HepG2 (cell line): Measurements from ENCODE around the gene ATG4B. TPM values are rescaled to one million over a fixed set of nuclear protein-coding genes. Genes with fewer than 3 reads are reported as not detected.
A peak's percentile ranks its signal among the peaks of the same experiment; 100 is the strongest.

Experiments
- ESRRA ChIP-seq: sonication (generic); formaldehyde crosslinking; IDR thresholded peaks from 2 replicates; pipeline ENCODE4 v1.5.1; 2020; ENCODE audit warnings: mild to moderate bottlenecking, low read depth, missing genetic modification reagents
- FOSL1 ChIP-seq: sonication (generic); formaldehyde crosslinking; IDR thresholded peaks from 2 replicates; pipeline ENCODE4 v1.9.0; 2021; ENCODE audit warnings: missing genetic modification reagents, borderline replicate concordance
- FOXO1 ChIP-seq: sonication (generic); formaldehyde crosslinking; IDR thresholded peaks from 2 replicates; pipeline ENCODE4 v1.4.0; 2020; ENCODE audit warnings: missing genetic modification reagents
- JUNB ChIP-seq: sonication (generic); formaldehyde crosslinking; IDR thresholded peaks from 2 replicates; pipeline ENCODE4 v1.8.0; 2022; ENCODE audit warnings: missing genetic modification reagents, mild to moderate bottlenecking, borderline replicate concordance
- MIXL1 ChIP-seq: IDR thresholded peaks from 2 replicates; pipeline ENCODE4 v1.6.1; 2016
- MXI1 ChIP-seq: IDR thresholded peaks from 3 replicates; pipeline ENCODE4 v1.6.1; 2012; ENCODE audit warnings: low read depth, low read length, inconsistent platforms, borderline replicate concordance
- NFE2L2 ChIP-seq: fragments of 150-350 bp; IDR thresholded peaks from 2 replicates; pipeline ENCODE4 v1.6.1; 2014; ENCODE audit warnings: low read length
- PHF21A ChIP-seq: sonication (generic); formaldehyde crosslinking; IDR thresholded peaks from 2 replicates; pipeline ENCODE4 v1.5.0; 2020; ENCODE audit warnings: mild to moderate bottlenecking, missing genetic modification reagents
- PTBP1 ChIP-seq: fragments of 200-400 bp; formaldehyde crosslinking; IDR thresholded peaks from 2 replicates; pipeline ENCODE4 v1.6.1; 2018; ENCODE audit warnings: low read length, low read depth; ENCODE audit not compliant: poor library complexity, severe bottlenecking
- SP1 ChIP-seq, 2 experiments: fragments of 450-650 bp in 1 of 2; sonication (generic) in 1 of 2; formaldehyde crosslinking in 1 of 2; IDR thresholded peaks; 2 replicates each; pipeline versions ENCODE4 v1.4.0 to v1.6.1; 2016 to 2020; ENCODE audit warnings: missing genetic modification reagents in 1 of 2
- TCF7L2 ChIP-seq: IDR thresholded peaks from 2 replicates; pipeline ENCODE4 v1.6.1; 2011; ENCODE audit warnings: mild to moderate bottlenecking, low read depth, low read length, moderate library complexity
- ZNF850 ChIP-seq: sonication (generic); formaldehyde crosslinking; conservative IDR thresholded peaks from 2 replicates; pipeline ENCODE4 v1.9.0; 2021; ENCODE audit warnings: mild to moderate bottlenecking, missing genetic modification reagents
- polyA plus RNA-seq, 8 experiments: library from polyadenylated mRNA; depleted of rRNA in 3 of 8; stranded (reverse) in 7 of 8; unstranded in 1 of 8; fragments of >200 nt; fragmentation: Illumina TruSeq in 4 of 8; extraction: Trizol in 4 of 8; gene quantifications; 2 replicates each; pipeline versions ENCODE4 v1.2.1 to v1.2.3, GENCODE V29; 2011 to 2016; ENCODE audit warnings: low read depth in 4 of 8, missing spikeins in 1 of 8, mixed read lengths in 1 of 8; ENCODE audit not compliant: insufficient read depth in 1 of 8
- total RNA-seq, 5 experiments: library from RNA; depleted of rRNA; stranded (reverse); fragments of >200 nt; fragmentation: Illumina TruSeq; extraction: Trizol; gene quantifications; 2 replicates each; pipeline ENCODE4 v1.2.3, GENCODE V29; 2016; ENCODE audit warnings: low read depth in 1 of 5
- TF ChIP-seq, protein P1 (sequence below): IDR thresholded peaks from 2 replicates; pipeline ENCODE4 v1.4.0; 2020; ENCODE audit warnings: mild to moderate bottlenecking, missing genetic modification reagents
- TF ChIP-seq, protein P2 (sequence below), 2 experiments: sonication (generic) in 1 of 2; formaldehyde crosslinking in 1 of 2; IDR thresholded peaks; 2 replicates each; pipeline versions ENCODE4 v1.5.1 to v1.6.1; 2011 to 2020; ENCODE audit warnings: borderline replicate concordance in 1 of 2, low read depth in 1 of 2, low read length in 1 of 2, mild to moderate bottlenecking in 1 of 2, missing genetic modification reagents in 1 of 2, moderate library complexity in 1 of 2
- TF ChIP-seq, protein P3 (sequence below): sonication (generic); IDR thresholded peaks from 2 replicates; pipeline ENCODE4 v1.6.1; 2016; ENCODE audit warnings: low read depth, borderline replicate concordance
- TF ChIP-seq, protein P4 (sequence below): sonication (generic); formaldehyde crosslinking; IDR thresholded peaks from 2 replicates; pipeline ENCODE4 v1.4.0; 2020; ENCODE audit warnings: low read depth, mild to moderate bottlenecking, missing genetic modification reagents

ATG4B gene
- total and polyA plus RNA-seq, 2 of the 13 experiments (the other 11 are each of a cell fraction or from before 2014, with no cell fraction given) = 95.5 to 239 TPM

DNA sequence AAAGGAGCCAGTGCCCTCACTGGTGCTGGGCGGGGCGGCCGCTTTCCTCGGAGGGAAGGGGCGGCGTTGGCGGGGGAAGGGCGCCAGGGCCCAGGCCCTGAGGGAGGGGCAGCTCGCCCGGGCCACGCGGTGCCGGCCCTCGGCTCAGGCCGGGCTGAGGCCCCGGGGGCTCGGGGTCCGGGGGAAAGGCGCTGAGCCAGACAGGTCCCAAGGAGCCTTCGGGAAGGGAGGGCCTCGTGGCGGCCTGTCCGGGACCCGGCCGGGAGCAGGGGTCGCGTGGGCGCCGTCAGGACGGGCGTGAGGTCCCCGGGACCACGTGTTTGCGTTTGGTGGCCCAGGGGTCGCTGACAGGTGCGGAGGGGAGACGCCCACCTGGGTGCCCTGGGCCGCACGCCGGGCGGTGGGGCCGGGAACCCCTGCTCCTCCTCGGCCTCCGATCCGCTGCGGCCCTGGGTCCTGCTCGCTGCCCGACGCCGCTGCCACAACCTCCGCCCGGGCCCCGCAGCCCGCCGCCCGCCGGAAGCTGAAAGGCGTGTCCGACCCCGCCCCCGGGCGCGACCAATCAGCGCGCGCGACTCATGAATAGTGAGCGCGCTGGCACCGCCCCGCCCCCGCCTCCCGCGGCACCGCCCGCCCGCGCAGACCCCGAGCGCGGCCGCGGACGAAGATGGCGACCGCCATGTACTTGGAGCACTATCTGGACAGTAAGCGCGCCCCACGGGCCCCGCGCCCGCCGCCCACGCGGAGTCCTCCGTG lies 64.1 kb downstream of the ATG4B start, which contains the start of gene ING5 (continued):
- TF ChIP-seq, protein P1, sequence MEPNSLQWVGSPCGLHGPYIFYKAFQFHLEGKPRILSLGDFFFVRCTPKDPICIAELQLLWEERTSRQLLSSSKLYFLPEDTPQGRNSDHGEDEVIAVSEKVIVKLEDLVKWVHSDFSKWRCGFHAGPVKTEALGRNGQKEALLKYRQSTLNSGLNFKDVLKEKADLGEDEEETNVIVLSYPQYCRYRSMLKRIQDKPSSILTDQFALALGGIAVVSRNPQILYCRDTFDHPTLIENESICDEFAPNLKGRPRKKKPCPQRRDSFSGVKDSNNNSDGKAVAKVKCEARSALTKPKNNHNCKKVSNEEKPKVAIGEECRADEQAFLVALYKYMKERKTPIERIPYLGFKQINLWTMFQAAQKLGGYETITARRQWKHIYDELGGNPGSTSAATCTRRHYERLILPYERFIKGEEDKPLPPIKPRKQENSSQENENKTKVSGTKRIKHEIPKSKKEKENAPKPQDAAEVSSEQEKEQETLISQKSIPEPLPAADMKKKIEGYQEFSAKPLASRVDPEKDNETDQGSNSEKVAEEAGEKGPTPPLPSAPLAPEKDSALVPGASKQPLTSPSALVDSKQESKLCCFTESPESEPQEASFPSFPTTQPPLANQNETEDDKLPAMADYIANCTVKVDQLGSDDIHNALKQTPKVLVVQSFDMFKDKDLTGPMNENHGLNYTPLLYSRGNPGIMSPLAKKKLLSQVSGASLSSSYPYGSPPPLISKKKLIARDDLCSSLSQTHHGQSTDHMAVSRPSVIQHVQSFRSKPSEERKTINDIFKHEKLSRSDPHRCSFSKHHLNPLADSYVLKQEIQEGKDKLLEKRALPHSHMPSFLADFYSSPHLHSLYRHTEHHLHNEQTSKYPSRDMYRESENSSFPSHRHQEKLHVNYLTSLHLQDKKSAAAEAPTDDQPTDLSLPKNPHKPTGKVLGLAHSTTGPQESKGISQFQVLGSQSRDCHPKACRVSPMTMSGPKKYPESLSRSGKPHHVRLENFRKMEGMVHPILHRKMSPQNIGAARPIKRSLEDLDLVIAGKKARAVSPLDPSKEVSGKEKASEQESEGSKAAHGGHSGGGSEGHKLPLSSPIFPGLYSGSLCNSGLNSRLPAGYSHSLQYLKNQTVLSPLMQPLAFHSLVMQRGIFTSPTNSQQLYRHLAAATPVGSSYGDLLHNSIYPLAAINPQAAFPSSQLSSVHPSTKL (CRISPR knock-in tag) = 0 out of 2 replicates have a peak, but pooled peaks have one; percentile 25
- TF ChIP-seq JUNB (no peak), PTBP1 (no peak), FOXO1 (CRISPR knock-in tag) (peak; percentile 37; the same call in 1 of the 2 replicates), TCF7L2 (no peak), FOSL1 (CRISPR knock-in tag) (no peak), NFE2L2 (no peak), ZNF850 (CRISPR knock-in tag) (no peak), MIXL1 (CRISPR knock-in tag) (no peak), ESRRA (CRISPR knock-in tag) (no peak; the same call in 1 of the 2 replicates), PHF21A (peak; percentile 80), SP1 (IDR thresholded peaks at IDR 0.05) (no peak), SP1 (CRISPR knock-in tag; IDR thresholded peaks at IDR 0.05) (peak; percentile 90), MXI1 (peak; percentile 85; the same call in 2 of the 3 replicates)
- TF ChIP-seq, protein P2, sequence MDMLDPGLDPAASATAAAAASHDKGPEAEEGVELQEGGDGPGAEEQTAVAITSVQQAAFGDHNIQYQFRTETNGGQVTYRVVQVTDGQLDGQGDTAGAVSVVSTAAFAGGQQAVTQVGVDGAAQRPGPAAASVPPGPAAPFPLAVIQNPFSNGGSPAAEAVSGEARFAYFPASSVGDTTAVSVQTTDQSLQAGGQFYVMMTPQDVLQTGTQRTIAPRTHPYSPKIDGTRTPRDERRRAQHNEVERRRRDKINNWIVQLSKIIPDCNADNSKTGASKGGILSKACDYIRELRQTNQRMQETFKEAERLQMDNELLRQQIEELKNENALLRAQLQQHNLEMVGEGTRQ (IDR thresholded peaks at IDR 0.05; ENCODE audit: low read depth, low read length) = no peak
- TF ChIP-seq, protein P2 (CRISPR knock-in tag; IDR thresholded peaks at IDR 0.05; ENCODE audit: borderline replicate concordance) = no peak
- TF ChIP-seq, protein P3, sequence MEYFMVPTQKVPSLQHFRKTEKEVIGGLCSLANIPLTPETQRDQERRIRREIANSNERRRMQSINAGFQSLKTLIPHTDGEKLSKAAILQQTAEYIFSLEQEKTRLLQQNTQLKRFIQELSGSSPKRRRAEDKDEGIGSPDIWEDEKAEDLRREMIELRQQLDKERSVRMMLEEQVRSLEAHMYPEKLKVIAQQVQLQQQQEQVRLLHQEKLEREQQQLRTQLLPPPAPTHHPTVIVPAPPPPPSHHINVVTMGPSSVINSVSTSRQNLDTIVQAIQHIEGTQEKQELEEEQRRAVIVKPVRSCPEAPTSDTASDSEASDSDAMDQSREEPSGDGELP = no peak
- TF ChIP-seq, protein P4, sequence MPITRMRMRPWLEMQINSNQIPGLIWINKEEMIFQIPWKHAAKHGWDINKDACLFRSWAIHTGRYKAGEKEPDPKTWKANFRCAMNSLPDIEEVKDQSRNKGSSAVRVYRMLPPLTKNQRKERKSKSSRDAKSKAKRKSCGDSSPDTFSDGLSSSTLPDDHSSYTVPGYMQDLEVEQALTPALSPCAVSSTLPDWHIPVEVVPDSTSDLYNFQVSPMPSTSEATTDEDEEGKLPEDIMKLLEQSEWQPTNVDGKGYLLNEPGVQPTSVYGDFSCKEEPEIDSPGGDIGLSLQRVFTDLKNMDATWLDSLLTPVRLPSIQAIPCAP = no peak
